Activated CD4-positive, alpha-beta T cell treated with anti-CD3 and anti-CD28 coated beads for 4 hours (primary cell): ENCODE measurements around the gene RHBDF2.
A peak's percentile ranks its signal among the peaks of the same experiment; 100 is the strongest.

ENCODE experiments used
- DNase-seq, 2 donors: peaks; one replicate each; pipeline ENCODE4 v3.0.0-alpha.2; 2020

RHBDF2 gene

DNA sequence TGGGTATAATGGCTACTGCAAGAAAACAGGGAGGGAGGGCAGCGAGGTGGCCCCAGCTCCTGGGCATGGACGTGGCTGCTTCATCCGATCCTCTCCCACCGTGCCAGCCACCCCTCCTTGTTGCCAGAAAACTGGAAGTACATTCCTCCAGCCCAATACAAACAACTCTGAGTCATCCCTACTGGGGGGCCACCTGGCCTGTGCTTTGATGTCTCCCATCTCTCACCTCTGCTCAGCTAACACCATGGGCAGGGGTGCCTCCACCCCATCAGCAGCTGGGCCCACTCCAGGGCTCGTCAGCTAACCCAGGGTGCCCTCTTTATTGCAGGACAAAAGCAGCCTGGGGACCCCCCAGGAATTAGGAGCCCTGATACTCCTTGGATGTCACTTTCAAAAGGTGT, 2.0 kb downstream of the RHBDF2 start:
- no peak for DNase-seq

DNA sequence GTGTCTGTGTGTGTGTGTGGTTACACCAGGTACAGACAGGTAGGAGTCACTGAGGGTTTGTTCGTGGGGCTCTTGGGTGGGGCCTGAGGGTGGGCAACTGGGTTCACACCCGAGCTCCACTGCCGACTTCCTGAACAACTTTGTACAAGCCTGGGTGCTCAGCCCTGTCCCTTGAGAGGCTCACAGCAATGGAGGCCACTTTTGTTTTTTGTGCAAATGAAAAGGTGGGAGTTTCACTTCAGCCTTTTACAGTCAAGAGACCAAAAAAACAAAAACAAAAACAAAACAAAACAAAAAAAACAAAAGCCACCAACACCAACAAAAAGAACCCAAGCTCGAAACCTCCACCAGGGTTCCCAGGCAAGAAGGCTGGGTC, 2.4 kb downstream of the RHBDF2 start:
- DNase-seq: no peak

DNA sequence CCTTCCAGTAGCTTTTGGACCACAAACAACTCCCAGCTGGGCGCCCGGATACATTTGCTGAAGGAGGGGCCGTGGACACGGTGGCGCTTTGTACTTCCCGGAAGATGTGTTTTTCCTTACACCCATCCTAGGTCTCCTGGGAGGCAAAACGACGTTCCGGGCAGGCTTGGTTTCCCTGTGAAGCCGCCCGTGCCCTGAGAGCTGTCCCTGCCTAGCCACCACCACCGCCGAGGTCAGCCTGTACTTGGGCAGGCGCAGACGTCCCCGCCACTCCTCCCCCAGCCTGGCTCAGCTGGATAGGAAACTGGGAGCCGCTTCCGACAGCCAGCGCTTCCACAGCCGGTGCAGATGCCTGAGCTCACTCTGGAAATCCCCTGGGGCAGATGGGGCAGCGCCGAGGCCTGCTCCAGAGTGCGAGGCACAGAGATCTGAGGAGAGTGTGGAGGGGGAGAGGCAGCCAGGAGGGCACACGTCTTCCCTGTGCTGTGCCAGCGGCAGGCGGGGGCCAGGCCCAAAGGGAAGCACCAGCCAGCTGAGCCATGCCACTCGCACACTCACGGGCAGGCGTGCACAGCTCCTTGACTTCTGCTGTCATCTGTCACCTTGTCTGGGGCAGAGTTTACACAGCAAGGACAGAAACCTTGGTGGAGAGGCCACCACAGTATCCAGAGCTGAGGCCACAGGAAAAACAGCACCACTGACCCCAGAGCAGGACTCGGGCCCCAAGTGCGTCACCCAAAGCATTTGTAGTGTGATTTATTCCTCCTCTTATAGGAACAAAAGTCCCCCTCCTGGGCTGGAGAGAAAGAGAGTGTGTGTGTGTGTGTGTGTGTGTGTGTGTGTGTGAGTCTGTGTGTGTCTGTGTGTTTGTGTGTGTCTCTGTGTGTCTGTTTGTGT, 3.0 kb downstream of the RHBDF2 start:
- no peak for DNase-seq

DNA sequence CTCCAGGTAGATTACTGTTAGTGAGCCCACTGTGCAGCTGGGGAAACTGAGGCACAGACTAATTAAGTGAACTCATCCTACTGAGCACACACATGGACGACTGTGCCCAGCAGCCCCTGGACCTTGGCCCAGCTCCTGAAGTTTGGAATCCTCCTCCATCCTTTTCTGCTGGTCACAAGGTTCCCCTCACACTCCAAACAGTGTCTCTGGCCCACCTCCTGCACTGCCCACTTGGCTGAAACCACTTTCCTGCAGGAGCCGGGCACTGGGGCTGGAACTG, 3.6 kb downstream of the RHBDF2 start:
- DNase-seq: no peak

DNA sequence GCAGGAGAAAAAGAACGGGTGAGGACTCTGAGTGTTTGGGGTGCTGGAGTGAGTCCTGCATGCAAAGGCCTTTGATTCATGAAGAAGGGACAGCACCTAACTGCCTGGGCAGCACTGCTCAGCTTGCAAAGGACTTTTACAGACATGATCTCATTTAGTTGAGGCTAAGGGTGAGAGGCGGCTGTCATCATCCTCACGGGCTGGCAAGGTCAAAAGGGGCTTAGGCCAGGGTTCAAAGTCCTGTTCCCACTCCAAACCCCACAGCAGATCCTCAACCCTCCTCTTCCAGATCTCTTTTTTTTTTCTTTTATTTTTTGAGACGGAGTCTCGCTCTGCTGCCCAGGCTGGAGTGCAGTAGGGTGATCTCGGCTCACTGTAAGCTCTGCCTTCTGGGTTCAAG, 4.8 kb downstream of the RHBDF2 start:
- DNase-seq: no peak

DNA sequence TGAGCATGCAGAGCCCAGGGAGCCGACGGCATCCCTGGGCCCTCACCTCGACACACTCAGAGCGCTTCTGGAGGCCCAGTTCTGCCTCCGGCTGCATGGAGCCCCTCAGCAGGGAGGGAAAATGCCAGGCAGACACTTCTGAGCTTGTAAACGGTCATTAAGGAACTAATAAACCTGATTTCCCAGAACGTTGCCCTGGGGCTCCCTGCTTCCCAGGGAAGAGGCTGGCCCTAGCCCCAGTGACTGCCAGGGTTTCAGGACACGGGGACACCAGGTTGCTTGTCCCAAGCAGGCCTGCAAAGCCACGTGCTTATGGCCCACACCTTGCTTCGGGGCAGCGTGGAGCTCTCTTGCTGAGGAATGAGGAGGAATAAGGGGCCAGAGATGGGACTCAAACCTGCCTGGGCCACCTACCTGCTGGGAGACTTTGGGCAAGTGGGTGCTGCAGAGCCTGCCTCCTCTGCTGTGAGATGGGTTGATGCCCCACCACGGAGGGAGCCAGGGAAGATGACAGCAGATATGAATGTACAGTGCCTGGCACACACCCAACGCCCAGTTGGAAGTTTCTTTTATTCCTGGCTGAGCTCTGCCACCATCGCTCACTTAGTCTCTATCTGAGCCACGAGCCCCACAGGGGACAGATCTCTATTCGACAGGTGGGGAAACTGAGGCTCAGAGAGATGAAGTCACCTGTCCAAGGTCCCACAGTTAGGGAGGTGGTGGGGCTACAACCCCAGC, 5.4 kb downstream of the RHBDF2 start:
- no peak for DNase-seq

DNA sequence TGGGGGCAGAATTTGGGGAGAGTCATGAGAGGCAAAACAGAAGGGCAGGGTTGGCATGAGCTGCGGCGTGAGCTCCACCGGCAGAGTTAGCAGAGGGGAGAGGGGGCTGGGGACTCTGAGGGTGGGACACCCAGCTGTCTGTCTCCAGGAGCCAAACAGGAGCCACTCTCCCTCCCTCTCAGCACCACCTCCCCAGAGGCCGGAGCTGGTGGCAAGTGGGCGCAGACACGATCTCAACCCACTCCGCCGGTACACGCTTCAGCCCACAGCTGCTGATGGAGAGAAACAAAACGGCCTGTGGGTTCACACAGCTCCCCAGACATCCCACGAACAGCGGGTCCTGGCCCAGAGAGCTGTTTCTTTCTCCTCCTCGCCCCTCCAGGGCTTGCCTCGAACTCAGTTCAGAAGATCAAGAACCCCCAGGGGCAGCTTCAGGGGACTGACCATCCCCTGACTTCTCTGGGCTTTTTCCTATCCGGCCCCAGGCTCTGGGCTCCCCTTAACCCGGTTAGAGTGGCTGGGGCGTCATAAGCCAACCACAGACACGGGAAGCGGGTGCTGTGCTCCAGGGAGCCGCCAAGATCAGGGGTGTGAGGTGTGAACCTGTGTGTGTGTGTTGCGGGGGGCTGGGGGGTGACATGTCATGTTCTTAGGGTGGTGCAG, 7.6 kb downstream of the RHBDF2 start:
- DNase-seq: no peak

DNA sequence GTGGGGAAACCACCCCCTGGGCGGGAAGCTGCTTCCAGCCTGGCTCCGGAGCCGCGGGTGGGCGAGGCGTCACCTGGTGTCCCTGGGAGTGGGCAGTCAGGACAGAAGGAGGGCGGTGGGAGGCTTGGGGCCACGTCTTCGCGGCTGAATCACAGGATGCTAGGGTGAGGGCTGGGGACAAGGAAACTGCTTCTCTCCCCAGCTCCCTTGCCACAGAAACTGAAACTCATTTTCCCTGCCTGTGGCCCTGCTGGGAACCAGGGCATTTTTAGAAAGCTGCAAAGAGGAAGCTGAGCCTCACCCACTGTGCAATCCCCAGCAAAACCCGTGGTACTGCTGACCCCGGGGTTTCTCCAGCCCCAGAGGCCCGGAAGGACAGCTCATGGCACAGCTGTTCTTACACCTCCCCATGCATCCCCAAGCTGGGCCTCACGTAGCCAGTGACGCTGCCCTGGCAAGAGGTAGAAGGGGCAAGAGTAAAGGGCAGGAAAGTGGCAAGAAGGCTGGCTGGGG, 8.2 kb downstream of the RHBDF2 start:
- peak; percentile 23 to 37 for DNase-seq

DNA sequence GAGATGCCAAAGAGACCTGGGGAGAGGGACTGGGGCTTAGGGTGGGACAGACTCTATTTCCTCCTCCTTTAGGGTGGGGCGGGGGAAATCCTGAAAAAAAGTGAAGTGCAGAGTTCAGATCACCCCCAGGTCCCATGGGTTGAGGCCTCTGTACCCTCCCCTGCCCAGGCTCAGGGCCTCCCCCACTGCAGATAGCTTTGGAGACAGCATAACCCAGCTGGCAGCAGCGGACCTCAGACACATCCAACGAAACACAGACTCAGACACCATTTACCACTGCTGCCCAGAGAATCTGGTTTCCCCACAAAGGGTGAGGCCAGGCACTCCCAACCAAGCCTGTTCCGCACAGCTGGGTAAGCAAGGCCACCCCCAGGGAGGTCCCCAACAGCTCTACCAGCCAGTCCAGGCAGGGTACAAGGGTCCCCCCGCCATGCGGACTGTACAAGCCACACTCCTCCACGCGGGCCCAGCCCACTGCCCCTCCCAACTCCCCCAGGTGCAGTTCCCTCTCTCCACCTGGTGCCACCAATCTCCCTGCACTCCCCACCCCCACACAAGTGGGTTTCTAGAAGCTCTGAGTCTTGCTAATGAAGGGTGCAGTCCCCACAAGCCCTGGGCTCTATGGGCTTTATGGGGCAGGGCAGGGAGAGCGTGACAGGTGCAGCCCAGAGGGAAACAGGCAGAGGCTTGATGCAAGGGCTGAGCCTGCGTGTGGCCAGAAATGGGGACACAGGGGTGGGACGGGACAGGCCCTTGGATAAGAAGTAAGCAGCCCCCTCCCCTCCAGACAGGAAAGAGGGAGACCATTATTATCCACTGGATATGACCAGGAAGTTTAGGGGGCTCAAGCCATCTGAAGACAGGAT, 8.9 kb downstream of the RHBDF2 start:
- DNase-seq: no peak

DNA sequence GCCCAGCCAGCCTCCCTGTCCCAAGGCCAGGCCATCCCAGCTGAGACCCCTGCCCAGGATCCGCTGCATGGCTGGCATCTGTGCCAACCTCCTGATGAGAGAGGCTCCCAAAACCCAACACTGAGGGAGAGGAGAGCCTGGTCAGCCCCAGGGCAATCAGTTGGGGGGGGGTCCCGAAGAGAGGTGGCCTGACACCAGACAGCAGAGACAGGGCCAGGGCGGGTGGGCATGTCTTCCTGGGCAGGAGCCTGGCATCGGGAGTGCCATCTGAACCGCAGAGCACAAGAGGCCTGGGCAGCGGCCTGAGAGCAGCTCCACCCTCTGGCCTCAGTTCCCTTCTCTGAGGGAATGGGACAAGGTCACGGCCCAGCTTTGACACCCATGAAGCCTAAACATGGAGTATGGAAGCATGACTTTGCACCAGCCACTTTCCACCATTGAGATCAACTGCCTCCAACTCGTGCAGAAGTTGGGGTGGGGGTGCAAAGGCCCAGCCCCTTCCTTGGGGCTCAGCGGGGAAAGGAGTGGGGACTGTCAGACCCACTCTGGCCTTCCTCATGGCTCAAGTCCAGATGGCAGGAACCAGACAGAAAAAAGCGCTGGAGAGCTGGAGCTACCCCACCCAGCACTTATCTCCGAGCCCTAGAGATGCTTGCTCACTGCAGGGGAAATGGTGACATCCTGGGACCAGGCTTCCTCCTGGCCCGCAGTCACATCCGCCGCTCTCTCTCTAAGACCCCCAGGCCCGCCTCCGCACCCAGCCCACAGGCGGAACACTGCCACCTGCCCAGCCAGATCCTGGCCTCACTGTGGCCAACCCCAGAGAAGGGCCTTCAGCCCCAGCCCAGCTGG, 9.7 kb downstream of the RHBDF2 start:
- no peak for DNase-seq

DNA sequence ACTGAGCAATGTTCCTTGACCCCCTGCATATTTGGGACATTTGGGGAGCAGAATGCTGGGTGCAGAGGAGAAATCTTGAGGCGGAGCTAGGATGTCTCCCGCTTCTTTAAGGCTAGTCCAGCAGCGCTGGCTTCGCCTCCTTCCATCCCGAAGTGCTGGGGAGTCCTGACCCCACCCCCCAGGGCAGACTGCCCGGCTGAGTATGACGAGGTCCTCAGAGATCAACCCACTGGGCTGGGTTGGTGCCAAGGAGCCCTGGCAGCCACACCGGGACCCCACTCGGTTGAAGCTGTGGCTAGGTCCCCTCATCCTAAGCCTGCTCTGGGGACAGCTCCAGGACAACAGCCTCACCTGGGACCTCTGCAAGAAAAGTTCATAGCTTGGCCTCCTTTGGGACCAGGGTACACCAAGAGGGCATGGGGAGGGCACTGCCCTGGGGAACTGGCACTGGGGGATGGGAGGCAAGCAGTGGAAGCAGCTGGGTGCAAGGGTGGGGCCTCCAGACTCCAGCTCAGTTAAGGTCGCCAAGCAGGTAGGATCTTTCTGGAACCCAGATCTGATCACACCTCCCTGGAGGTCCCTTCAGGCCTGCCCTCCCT, 11.0 kb downstream of the RHBDF2 start:
- DNase-seq: no peak

DNA sequence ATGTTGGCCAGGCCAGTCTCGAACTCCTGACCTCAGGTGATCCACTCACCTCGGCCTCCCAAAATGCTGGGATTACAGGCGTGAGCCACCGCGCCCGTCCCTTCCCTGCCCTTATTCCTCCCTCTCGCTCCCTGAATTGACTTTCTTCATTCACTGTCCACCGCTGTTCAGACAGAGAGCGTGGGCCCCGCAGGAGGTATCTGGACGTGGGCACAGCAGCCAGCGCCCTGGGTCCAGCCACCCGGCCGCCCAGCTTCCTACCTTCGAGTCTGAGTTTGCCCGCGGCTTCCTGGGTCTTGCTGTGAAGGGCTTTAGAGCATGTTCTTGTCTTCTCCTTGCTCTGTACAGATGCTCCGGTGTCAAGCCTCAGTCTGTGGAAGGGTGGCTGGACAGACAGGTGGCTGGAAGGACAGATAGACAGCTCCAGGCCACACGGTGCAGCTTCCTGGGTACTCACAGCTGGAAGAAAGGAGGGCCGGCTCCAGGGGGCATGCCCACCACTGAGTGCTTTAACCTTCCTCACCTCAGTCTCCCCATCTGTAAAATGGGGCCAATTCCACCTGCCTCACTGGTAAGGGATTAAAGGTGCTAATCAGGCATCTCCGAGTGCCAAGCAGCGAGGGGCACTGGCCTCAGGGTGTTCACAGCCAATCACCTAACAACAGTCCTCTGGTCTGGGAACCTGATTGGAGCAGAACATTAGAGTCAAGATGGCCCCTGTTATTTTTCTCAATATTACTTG, 13.6 kb downstream of the RHBDF2 start:
- DNase-seq: no peak

DNA sequence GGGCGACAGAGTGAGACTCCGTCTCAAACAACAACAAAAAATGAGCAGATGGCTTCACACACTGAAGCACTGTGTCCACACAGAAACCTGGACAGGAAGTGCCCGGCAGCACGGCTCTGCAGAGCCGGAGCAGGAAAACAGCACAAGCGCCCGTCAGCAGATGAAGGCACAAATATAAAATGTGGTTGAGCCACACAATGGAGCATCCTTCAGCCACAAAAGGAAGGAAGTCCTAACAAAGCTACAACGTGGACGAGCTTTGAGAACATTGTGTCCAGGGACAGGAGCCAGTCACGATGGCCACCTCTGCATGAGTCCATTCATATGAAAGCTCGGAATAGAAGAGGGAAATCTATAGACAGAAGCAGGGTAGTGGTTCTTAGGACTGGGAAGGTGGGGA, 15.7 kb downstream of the RHBDF2 start:
- DNase-seq: no peak

DNA sequence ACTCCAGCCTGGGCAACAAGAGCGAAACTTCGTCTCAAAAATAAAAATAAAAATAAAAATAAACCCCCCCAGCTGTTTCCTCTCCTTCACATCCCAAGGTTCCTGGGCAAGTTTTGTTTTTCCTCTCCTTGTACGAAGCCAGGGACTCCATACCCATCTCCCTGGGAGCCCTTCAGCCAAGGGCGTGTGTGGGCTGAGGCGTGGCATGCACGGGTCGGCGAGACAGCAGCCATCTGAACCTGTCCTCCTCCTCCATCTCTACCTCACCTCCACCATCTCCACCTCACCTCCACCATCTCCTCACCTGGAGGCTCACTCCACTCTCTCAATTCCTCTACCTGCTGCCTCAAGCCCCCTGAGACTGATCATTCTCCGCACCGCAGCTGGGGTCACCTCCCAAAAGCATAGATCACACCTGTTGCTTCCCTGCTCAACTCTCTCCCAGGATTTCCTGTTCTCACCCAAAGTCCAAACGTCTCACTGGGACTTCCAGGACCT, 16.9 kb downstream of the RHBDF2 start:
- DNase-seq: no peak

DNA sequence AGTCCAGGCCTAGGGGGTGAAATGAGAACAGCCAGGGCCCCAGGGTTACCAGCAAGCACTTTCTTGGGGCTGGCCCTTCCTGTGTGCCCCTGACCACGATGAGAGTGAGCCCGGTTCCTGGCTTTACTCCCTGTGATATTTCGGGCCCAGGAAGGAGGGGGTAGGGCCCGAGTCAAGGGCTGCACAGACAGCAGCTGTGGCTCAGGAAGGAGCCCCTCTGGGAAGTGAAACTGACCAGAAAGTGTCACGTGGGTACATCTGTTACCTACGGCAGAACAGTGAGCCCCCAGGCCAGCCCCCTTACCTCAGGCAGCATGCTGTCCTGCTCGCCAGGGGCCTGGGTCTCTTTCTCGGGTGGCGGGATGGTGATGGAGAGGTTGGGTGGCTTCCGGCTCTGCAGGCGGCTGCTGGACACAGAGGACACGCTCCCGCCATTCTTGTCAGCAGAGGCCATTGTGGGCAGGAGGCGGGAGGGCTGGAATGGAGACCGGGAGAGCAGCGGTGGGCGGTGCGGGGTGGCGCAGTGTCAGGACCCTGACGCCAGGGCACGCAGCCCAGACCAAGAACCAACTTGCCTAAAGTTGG, 20.1 kb downstream of the RHBDF2 start:
- DNase-seq: no peak

DNA sequence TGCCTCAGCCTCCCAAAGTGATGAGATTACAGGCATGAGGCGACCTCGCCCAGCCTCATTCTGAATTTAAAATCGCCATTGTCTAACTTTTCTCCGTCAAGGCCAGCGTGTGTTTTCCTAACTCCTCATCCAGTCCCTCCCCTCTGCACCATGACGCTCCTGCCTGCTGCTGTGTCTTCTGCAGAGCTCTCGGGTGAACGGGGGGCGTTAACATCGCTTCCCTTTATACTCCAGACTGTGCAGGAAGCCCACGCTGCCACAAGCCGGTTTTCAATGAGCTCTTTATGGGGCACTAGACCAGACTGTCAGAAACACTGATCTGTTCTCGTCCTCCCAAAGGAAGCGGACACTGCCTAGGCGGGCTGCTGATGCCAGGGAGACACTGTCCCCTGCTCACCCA, 20.6 kb downstream of the RHBDF2 start:
- DNase-seq: no peak

DNA sequence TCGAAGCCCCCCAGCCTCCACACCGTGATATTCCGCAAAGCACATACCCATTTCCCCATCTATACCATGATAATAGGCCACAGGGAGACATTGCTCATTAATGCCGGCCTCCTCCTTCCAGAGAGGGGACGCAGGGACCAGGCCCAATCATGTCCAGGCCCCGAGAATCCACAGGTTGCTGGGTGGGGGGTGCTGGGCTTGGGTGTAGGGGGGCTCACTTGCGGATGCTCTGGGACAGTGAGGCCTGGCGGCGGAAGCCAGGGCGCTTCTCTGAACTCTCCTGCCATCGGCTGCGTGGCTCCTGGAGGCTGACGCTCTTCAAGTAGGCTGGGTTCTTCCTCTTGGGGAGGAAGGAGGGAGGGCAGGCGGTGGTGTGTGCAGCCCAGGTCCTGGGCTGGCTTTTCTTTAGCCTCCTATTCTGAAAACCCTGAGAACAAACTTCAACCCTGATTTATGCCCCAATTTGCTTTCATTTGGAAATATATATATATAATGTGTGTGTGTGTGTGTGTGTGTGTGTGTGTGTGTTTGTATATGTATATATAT, 21.6 kb downstream of the RHBDF2 start:
- DNase-seq: no peak

DNA sequence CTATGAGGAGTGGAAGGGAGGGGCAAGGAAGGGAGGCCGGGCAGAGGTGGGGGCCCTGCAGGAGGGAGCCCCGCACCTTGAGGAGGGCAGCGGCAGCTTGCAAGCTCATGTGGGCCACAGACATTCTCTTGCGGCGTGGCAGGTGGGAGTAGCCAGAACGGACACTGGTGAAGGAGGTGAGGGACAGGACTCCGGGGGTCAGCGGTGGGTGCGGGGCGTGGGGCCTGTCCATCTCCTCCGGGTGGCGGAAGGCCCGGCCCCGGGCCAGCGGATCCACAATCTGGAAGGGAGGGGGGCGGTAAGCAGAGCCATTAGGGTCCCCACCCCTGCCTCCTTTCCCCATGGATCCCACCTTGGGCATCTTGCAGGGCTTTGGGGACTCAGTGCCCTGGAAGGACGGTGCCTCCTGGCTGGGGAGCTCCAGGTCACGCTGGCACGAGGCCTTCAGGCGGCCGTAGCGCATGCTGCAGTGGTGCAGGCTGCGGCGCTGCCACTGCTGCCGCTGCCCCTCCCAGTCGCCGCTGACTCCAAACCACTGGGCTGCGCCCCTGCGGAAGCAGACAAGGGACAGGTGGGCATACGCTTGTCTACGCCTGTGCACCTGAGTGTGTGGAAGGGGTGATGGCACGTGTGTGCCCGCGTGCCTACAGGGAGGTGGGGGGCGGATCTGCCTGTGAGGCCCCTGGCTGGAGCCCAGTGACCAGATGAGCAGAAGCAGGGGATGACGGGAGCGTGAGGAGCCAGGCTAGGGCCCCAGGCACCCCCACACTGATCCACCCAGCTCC, 22.3 kb downstream of the RHBDF2 start:
- no peak for DNase-seq

DNA sequence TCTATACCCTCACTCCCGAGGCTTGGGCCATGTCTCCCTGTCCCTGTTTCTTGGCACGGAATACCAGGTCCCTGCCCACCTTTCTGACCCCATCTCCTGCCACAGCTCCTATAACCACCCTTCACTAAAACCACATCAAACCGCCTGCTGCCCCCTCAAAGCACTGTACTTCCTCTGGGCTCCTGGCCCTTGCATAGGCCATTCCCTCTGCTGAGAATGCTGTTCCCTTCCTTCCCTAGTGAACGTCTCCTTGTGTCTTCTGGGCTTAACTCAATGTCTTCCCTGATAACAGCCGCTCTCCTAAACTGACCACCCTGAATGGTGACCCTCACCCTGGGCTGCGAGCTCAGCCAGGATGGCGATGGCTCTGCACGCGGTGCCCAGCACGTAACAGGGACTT, 23.1 kb downstream of the RHBDF2 start:
- no peak for DNase-seq
